Measurements from ENCODE around the gene LGALS3.

GRCh38 chr14:55130196-55130550 lies 1.1 kb downstream of the LGALS3 start:
- TF ChIP-seq NFRKB (IDR thresholded peaks at IDR 0.05), result no peak
- no peak for TF ChIP-seq FOXK2 (IDR thresholded peaks at IDR 0.05)
